H9 (cell line): Measurements from ENCODE around the gene ETHE1. TPM values are rescaled to one million over a fixed set of nuclear protein-coding genes. Genes with fewer than 3 reads are reported as not detected.

Experiments
- DNase-seq: peaks from one replicate; pipeline ENCODE4 v3.0.0-alpha.2; 2017
- H2AFZ ChIP-seq: one replicate; pipeline ENCODE4 v1.6.1; 2013; ENCODE audit warnings: mild to moderate bottlenecking, low read length, control low read depth, moderate library complexity
- H2AK5ac ChIP-seq: 2 replicates; pipeline ENCODE4 v1.6.1; 2013; ENCODE audit warnings: low read length, control low read depth, mixed read lengths; ENCODE audit not compliant: insufficient read length
- H2BK120ac ChIP-seq: one replicate; pipeline ENCODE4 v1.6.1; 2013; ENCODE audit warnings: low read depth, mild to moderate bottlenecking, low read length, control low read depth, inconsistent platforms; ENCODE audit not compliant: poor library complexity, severe bottlenecking
- H2BK12ac ChIP-seq: 2 replicates; pipeline ENCODE4 v1.6.1; 2013; ENCODE audit warnings: low read length, control low read depth, mixed read lengths, low read depth; ENCODE audit not compliant: insufficient read length
- H2BK15ac ChIP-seq: 2 replicates; pipeline ENCODE4 v1.6.1; 2013; ENCODE audit warnings: low read depth, low read length, control low read depth
- H2BK20ac ChIP-seq: one replicate; pipeline ENCODE4 v1.6.1; 2013; ENCODE audit warnings: low read depth, mild to moderate bottlenecking, low read length, control low read depth, inconsistent platforms; ENCODE audit not compliant: poor library complexity, severe bottlenecking
- H2BK5ac ChIP-seq: 2 replicates; pipeline ENCODE4 v1.6.1; 2013; ENCODE audit warnings: low read length, control low read depth, mixed read lengths; ENCODE audit not compliant: insufficient read length
- H3K14ac ChIP-seq: 2 replicates; pipeline ENCODE4 v1.6.1; 2013; ENCODE audit warnings: low read length, control low read depth; ENCODE audit not compliant: insufficient read depth
- H3K18ac ChIP-seq: 2 replicates; pipeline ENCODE4 v1.6.1; 2013; ENCODE audit warnings: low read depth, mild to moderate bottlenecking, mixed read lengths, low read length, control low read depth; ENCODE audit not compliant: insufficient read length
- H3K23ac ChIP-seq: 2 replicates; pipeline ENCODE4 v1.6.1; 2013; ENCODE audit warnings: low read length, control low read depth, mixed read lengths, low read depth; ENCODE audit not compliant: insufficient read length
- H3K23me2 ChIP-seq: 2 replicates; pipeline ENCODE4 v1.6.1; 2013; ENCODE audit warnings: low read depth, mild to moderate bottlenecking, mixed read lengths, low read length, control low read depth; ENCODE audit not compliant: insufficient read length, poor library complexity, severe bottlenecking
- H3K27ac ChIP-seq: 2 replicates; pipeline ENCODE4 v1.5.1; 2013; ENCODE audit warnings: low read length, control low read depth, mixed read lengths, low read depth; ENCODE audit not compliant: insufficient read length
- H3K27me3 ChIP-seq: 2 replicates; pipeline ENCODE4 v1.6.1; 2013; ENCODE audit warnings: low read length, control low read depth, inconsistent platforms; ENCODE audit not compliant: insufficient read depth
- H3K4ac ChIP-seq: 2 replicates; pipeline ENCODE4 v1.6.1; 2013; ENCODE audit warnings: low read depth, mild to moderate bottlenecking, control low read depth, inconsistent platforms, low read length, moderate library complexity
- H3K4me1 ChIP-seq: 2 replicates; pipeline ENCODE4 v1.6.1; 2013; ENCODE audit warnings: low read length, control low read depth, inconsistent platforms; ENCODE audit not compliant: insufficient read depth
- H3K4me2 ChIP-seq: 2 replicates; pipeline ENCODE4 v1.6.1; 2013; ENCODE audit warnings: low read length, control low read depth, mixed read lengths; ENCODE audit not compliant: insufficient read length, insufficient read depth
- H3K56ac ChIP-seq: 2 replicates; pipeline ENCODE4 v1.6.1; 2013; ENCODE audit warnings: low read depth, mild to moderate bottlenecking, mixed read lengths, low read length, control low read depth; ENCODE audit not compliant: insufficient read length
- H3K79me1 ChIP-seq: 2 replicates; pipeline ENCODE4 v1.6.1; 2013; ENCODE audit warnings: low read depth, mild to moderate bottlenecking, moderate library complexity, low read length, control low read depth, inconsistent platforms; ENCODE audit not compliant: insufficient read depth, poor library complexity, severe bottlenecking
- H3K79me2 ChIP-seq: 2 replicates; pipeline ENCODE4 v1.6.1; 2013; ENCODE audit warnings: low read length, control low read depth, inconsistent platforms; ENCODE audit not compliant: insufficient read depth
- H3K9ac ChIP-seq: 2 replicates; pipeline ENCODE4 v1.6.1; 2013; ENCODE audit warnings: low read length, control low read depth, mixed read lengths; ENCODE audit not compliant: insufficient read length; ENCODE audit errors: extremely low read depth
- H3K9me3 ChIP-seq: one replicate; pipeline ENCODE4 v1.6.1; 2013; ENCODE audit warnings: low read depth, low read length, inconsistent platforms; ENCODE audit not compliant: control insufficient read depth
- H3T11ph ChIP-seq: one replicate; pipeline ENCODE4 v1.6.1; 2013; ENCODE audit warnings: mild to moderate bottlenecking, low read length, control low read depth, inconsistent platforms
- H4K20me1 ChIP-seq: one replicate; pipeline ENCODE4 v1.6.1; 2013; ENCODE audit not compliant: control insufficient read depth, insufficient read length, insufficient read depth
- H4K5ac ChIP-seq: 2 replicates; pipeline ENCODE4 v1.6.1; 2013; ENCODE audit warnings: low read depth, mild to moderate bottlenecking, mixed read lengths, low read length, control low read depth; ENCODE audit not compliant: insufficient read length
- H4K8ac ChIP-seq: replicated peaks from 2 replicates; pipeline ENCODE4 v1.6.1; 2013; ENCODE audit warnings: low read length, control low read depth, mixed read lengths, low read depth; ENCODE audit not compliant: insufficient read length
- H4K91ac ChIP-seq: 2 replicates; pipeline ENCODE4 v1.6.1; 2013; ENCODE audit warnings: low read depth, mild to moderate bottlenecking, moderate library complexity, mixed read lengths, low read length, control low read depth; ENCODE audit not compliant: insufficient read length
- H3K27ac Mint-ChIP-seq, 3 experiments: 2 replicates in 2 of 3; 3 replicates in 1 of 3; pipeline ENCODE4 v1.8.0; 2020 to 2021; ENCODE audit warnings: mixed read lengths in 3 of 3, mild to moderate bottlenecking in 1 of 3, moderate library complexity in 1 of 3
- H3K27me3 Mint-ChIP-seq: 2 replicates; pipeline ENCODE4 v1.8.0; 2021; ENCODE audit warnings: low read depth, mild to moderate bottlenecking, moderate library complexity, mixed read lengths
- H3K36me3 Mint-ChIP-seq, 3 experiments: 2 replicates in 2 of 3; 3 replicates in 1 of 3; pipeline ENCODE4 v1.8.0; 2020 to 2021; ENCODE audit warnings: low read depth in 3 of 3, mixed read lengths in 3 of 3; ENCODE audit not compliant: insufficient read depth in 1 of 3
- H3K4me1 Mint-ChIP-seq, 2 experiments: 2 replicates each; pipeline ENCODE4 v1.8.0; 2020; ENCODE audit warnings: mixed read lengths in 2 of 2
- H3K4me3 Mint-ChIP-seq, 2 experiments: 2 replicates in 1 of 2; 3 replicates in 1 of 2; pipeline ENCODE4 v1.8.0; 2020 to 2021; ENCODE audit warnings: mild to moderate bottlenecking in 2 of 2, mixed read lengths in 2 of 2, moderate library complexity in 1 of 2
- H3K9me3 Mint-ChIP-seq, 2 experiments: 2 replicates in 1 of 2; 3 replicates in 1 of 2; pipeline ENCODE4 v1.8.0; 2020; ENCODE audit warnings: mild to moderate bottlenecking in 2 of 2, mixed read lengths in 2 of 2, moderate library complexity in 1 of 2
- CTCF ChIP-seq: fragments of 200-600 bp; sonication (generic); conservative IDR thresholded peaks from 3 replicates; pipeline ENCODE4 v1.8.0; 2021; ENCODE audit warnings: antibody characterized with exemption, mild to moderate bottlenecking
- WGBS: extraction: QIAGEN DNeasy Blood & Tissue Kit; methylation state at CpG from one replicate; pipeline ENCODE4 v1.1.7; 2013; ENCODE audit warnings: missing lambda C conversion rate, low lambda C conversion rate, mixed read lengths; ENCODE audit not compliant: insufficient read length; ENCODE audit errors: extremely low coverage; 5-methylcytosine and 5-hydroxymethylcytosine counted together
- total RNA-seq: library from RNA; stranded (reverse); gene quantifications from 2 replicates; pipeline ENCODE4 v1.2.1, GENCODE V29; 2021

Gene ETHE1
- total RNA-seq, 1 experiment from 2014 or later = 18.8 TPM

- H3K27me3 Mint-ChIP-seq = no peaks in the 10 kb centered on the region; the same call in 1 of the 2 replicates
- no peak overlapping the region for H2AK5ac ChIP-seq
- no peak overlapping the region for H3K56ac ChIP-seq
- H4K8ac ChIP-seq = no peak overlapping the region
- no peak overlapping the region for H3K4me2 ChIP-seq
- no peak overlapping the region for H3K9ac ChIP-seq
- no peak overlapping the region for H3T11ph ChIP-seq
- no peak overlapping the region for H2BK12ac ChIP-seq
- TF ChIP-seq CTCF = no peak
- H2BK120ac ChIP-seq = no peak overlapping the region
- no peak overlapping the region for H3K14ac ChIP-seq
- no peak overlapping the region for H2BK15ac ChIP-seq
- no CpG with 5 or more reads among the region's 5 CpGs for WGBS
- H3K36me3 Mint-ChIP-seq = peaks cover 43 to 85% (median 81%) of the 10 kb centered on the region in 3 experiments
- H2BK5ac ChIP-seq = no peak overlapping the region
- no peaks in the 10 kb centered on the region for H3K4me1 Mint-ChIP-seq
- no peak overlapping the region for H2BK20ac ChIP-seq
- H3K18ac ChIP-seq = no peak overlapping the region
- H3K27me3 ChIP-seq = no peaks in the 10 kb centered on the region
- no peak overlapping the region for H3K4ac ChIP-seq
- no peak overlapping the region for H4K5ac ChIP-seq
- no peaks in the 10 kb centered on the region for H3K23me2 ChIP-seq
- peaks cover 6 to 7% of the 10 kb centered on the region in 2 experiments; a peak in 4 of 5 replicates for H3K9me3 Mint-ChIP-seq
- H3K79me1 ChIP-seq = no peaks in the 10 kb centered on the region
- H3K27ac ChIP-seq = no peak overlapping the region
- no peaks in the 10 kb centered on the region for H4K20me1 ChIP-seq
- no peak overlapping the region for H2AFZ ChIP-seq
- H3K4me3 Mint-ChIP-seq = no peak overlapping the region
- no peak overlapping the region for H4K91ac ChIP-seq
- no peaks in the 10 kb centered on the region for H3K4me1 ChIP-seq
- no peak overlapping the region for H3K27ac Mint-ChIP-seq
- H3K9me3 ChIP-seq = no peaks in the 10 kb centered on the region
- H3K23ac ChIP-seq = no peak overlapping the region
- H3K79me2 ChIP-seq = no peaks in the 10 kb centered on the region
- DNase-seq = no peak
Measured at GRCh38 chr19:43541920-43542650, 15.1 kb upstream of the ETHE1 start.
